ENCODE measurements around the gene PEAK1.

The PEAK1 gene

GRCh38 chr15:77087213-77087612 lies 332.7 kb downstream of the PEAK1 start:
- DNase-seq (ENCODE audit: low spot score) = no peak

GRCh38 chr15:77085297-77085696 lies 334.6 kb downstream of the PEAK1 start:
- DNase-seq (ENCODE audit: low spot score) = no peak

GRCh38 chr15:77084436-77084835 lies 335.5 kb downstream of the PEAK1 start:
- no peak for DNase-seq (ENCODE audit: low spot score)

- DNase-seq (ENCODE audit: low spot score) = peak; percentile 77
Observed at GRCh38 chr15:77083381-77084160, 336.3 kb downstream of the PEAK1 start.

GRCh38 chr15:77081971-77082370 lies 337.9 kb downstream of the PEAK1 start:
- no peak for DNase-seq (ENCODE audit: low spot score)

- DNase-seq (ENCODE audit: low spot score) = peak; percentile 59
Observed at GRCh38 chr15:77076323-77076915, 343.5 kb downstream of the PEAK1 start.

GRCh38 chr15:77075528-77075927 lies 344.4 kb downstream of the PEAK1 start:
- DNase-seq (ENCODE audit: low spot score) = no peak

GRCh38 chr15:77074350-77074749 lies 345.6 kb downstream of the PEAK1 start:
- DNase-seq (ENCODE audit: low spot score) = no peak

GRCh38 chr15:77071305-77072223 lies 348.3 kb downstream of the PEAK1 start:
- DNase-seq (ENCODE audit: low spot score) = no peak

- peak; percentile 93 for DNase-seq (ENCODE audit: low spot score)
Observed at GRCh38 chr15:77070495-77071304, 349.2 kb downstream of the PEAK1 start, which contains the start of gene TSPAN3. TSPAN3 (minus strand) TSS chr15:77071109; CDS start chr15:77070954, 155 bp downstream.

GRCh38 chr15:77070180-77070494 lies 349.8 kb downstream of the PEAK1 start:
- DNase-seq (ENCODE audit: low spot score) = no peak

- peak; percentile 33 for DNase-seq (ENCODE audit: low spot score)
Observed at GRCh38 chr15:77069521-77070121, 350.3 kb downstream of the PEAK1 start.

GRCh38 chr15:77068633-77069032 lies 351.3 kb downstream of the PEAK1 start:
- no peak for DNase-seq (ENCODE audit: low spot score)

GRCh38 chr15:77067691-77068367 lies 352.1 kb downstream of the PEAK1 start:
- no peak for DNase-seq (ENCODE audit: low spot score)

- DNase-seq (ENCODE audit: low spot score) = no peak
Observed at GRCh38 chr15:77066971-77067690, 352.8 kb downstream of the PEAK1 start.

- no peak for DNase-seq (ENCODE audit: low spot score)
Observed at GRCh38 chr15:77064539-77065308, 355.2 kb downstream of the PEAK1 start.

- DNase-seq (ENCODE audit: low spot score) = no peak
Observed at GRCh38 chr15:77064063-77064462, 355.8 kb downstream of the PEAK1 start.

GRCh38 chr15:77063249-77063648 lies 356.7 kb downstream of the PEAK1 start:
- DNase-seq (ENCODE audit: low spot score) = no peak

GRCh38 chr15:77060546-77060945 lies 359.4 kb downstream of the PEAK1 start:
- no peak for DNase-seq (ENCODE audit: low spot score)

All from putamen (tissue), 1 donor.